Endothelial cell of umbilical vein (primary cell): ENCODE data around the gene PRH1. TPM values are rescaled to one million over a fixed set of nuclear protein-coding genes. Genes with fewer than 3 reads are reported as not detected.

Source experiments
- BruUV-seq: library from RNA; stranded (reverse); fragments of 400-500 nt; replicated peaks from 2 replicates; lab custom pipeline; 2021; lab: Mats Ljungman, UMichigan
- CTCF ChIA-PET: fragments of 300-600, 350-600 bp; sonication (Branson Sonifier 250); formaldehyde crosslinking; loops from one replicate; lab custom pipeline; 2021; ENCODE audit warnings: antibody characterized with exemption, inconsistent platforms; lab: Charles Lee
- POLR2A ChIA-PET: fragments of 300-600, 350-600 bp; sonication (Branson Sonifier 250); formaldehyde crosslinking; loops from one replicate; lab custom pipeline; 2021; ENCODE audit warnings: antibody characterized with exemption, inconsistent platforms; lab: Charles Lee
- DNase-seq: peaks from one replicate; pipeline ENCODE4 v3.0.0-alpha.2; 2011; ENCODE audit warnings: low read depth, low spot score
- FAIRE-seq: peaks from 2 replicates; lab custom pipeline; 2011; peaks lifted over from hg19 to GRCh38; lab: Jason Lieb, UNC
- H2AFZ ChIP-seq: 2 replicates; pipeline ENCODE4 v1.6.0; 2012; ENCODE audit warnings: low read depth, low read length, control low read depth, inconsistent platforms
- H3K27ac ChIP-seq: 2 replicates; pipeline ENCODE4 v1.5.1; 2011; ENCODE audit warnings: low read depth, mild to moderate bottlenecking, control low read depth, low read length, moderate library complexity; ENCODE audit not compliant: insufficient read depth
- H3K27me3 ChIP-seq, 2 experiments: 2 replicates each; pipeline versions ENCODE4 v1.6.0 to v1.6.1; 2011; ENCODE audit warnings: low read length in 2 of 2, mixed read lengths in 1 of 2; ENCODE audit not compliant: control insufficient read depth in 2 of 2, insufficient read depth in 2 of 2
- H3K36me3 ChIP-seq, 2 experiments: 2 replicates in 1 of 2; 3 replicates in 1 of 2; pipeline ENCODE4 v1.5.1; 2011; ENCODE audit warnings: low read length in 2 of 2, mild to moderate bottlenecking in 1 of 2, moderate library complexity in 1 of 2; ENCODE audit not compliant: control insufficient read depth in 2 of 2, insufficient read depth in 2 of 2; ENCODE audit errors: extremely low read depth in 1 of 2
- H3K4me1 ChIP-seq: 3 replicates; pipeline ENCODE4 v1.5.1; 2011; ENCODE audit warnings: mild to moderate bottlenecking, low read length; ENCODE audit not compliant: control insufficient read depth, insufficient read depth; ENCODE audit errors: extremely low read depth
- H3K4me2 ChIP-seq: 2 replicates; pipeline ENCODE4 v1.6.1; 2011; ENCODE audit warnings: low read length, control low read depth, mixed read lengths; ENCODE audit not compliant: insufficient read depth
- H3K4me3 ChIP-seq, 3 experiments: fragments of 200-600 bp in 1 of 3; sonication (generic), shearing (Covaris generic) in 1 of 3; replicated peaks in 1 of 3; 2 replicates each; pipeline ENCODE4 v1.5.1; 2011 to 2016; ENCODE audit warnings: control low read depth in 3 of 3, low read length in 3 of 3, mild to moderate bottlenecking in 2 of 3, inconsistent platforms in 1 of 3, low read depth in 1 of 3, moderate library complexity in 1 of 3; ENCODE audit not compliant: insufficient read depth in 1 of 3
- H3K79me2 ChIP-seq: 2 replicates; pipeline ENCODE4 v1.6.0; 2012; ENCODE audit warnings: low read length, inconsistent platforms; ENCODE audit not compliant: control insufficient read depth, insufficient read depth
- H3K9ac ChIP-seq: replicated peaks from 2 replicates; pipeline ENCODE3; 2011; ENCODE audit warnings: low read length, control low read depth; ENCODE audit not compliant: insufficient read depth; ENCODE audit errors: extremely low read depth
- H3K9me1 ChIP-seq: replicated peaks from 3 replicates; pipeline ENCODE4 v1.6.0; 2011; ENCODE audit warnings: mild to moderate bottlenecking, low read length; ENCODE audit not compliant: control insufficient read depth, insufficient read depth; ENCODE audit errors: extremely low read depth
- H3K9me3 ChIP-seq: replicated peaks from 2 replicates; pipeline ENCODE4 v1.5.1; 2012; ENCODE audit warnings: low read length, inconsistent platforms; ENCODE audit not compliant: control insufficient read depth, insufficient read depth
- H4K20me1 ChIP-seq: replicated peaks from 2 replicates; pipeline ENCODE3; 2011; ENCODE audit warnings: mild to moderate bottlenecking, low read length; ENCODE audit not compliant: control insufficient read depth, insufficient read depth; ENCODE audit errors: extremely low read depth
- EZH2 ChIP-seq: IDR thresholded peaks from 2 replicates; pipeline ENCODE4 v1.6.1; 2012; ENCODE audit warnings: borderline replicate concordance, low read depth, mild to moderate bottlenecking, moderate library complexity, low read length, inconsistent platforms; ENCODE audit not compliant: severe bottlenecking
- FOS ChIP-seq: IDR thresholded peaks from 2 replicates; pipeline ENCODE4 v1.6.1; 2011; ENCODE audit warnings: mild to moderate bottlenecking, low read length, moderate library complexity, borderline replicate concordance; ENCODE audit not compliant: insufficient read depth
- GATA2 ChIP-seq: IDR thresholded peaks from 2 replicates; pipeline ENCODE4 v1.7.0; 2011; ENCODE audit warnings: low read depth, mild to moderate bottlenecking, moderate library complexity, mixed read lengths, low read length; ENCODE audit not compliant: insufficient read length, insufficient read depth
- JUN ChIP-seq: IDR thresholded peaks from 2 replicates; pipeline ENCODE4 v1.6.1; 2011; ENCODE audit warnings: borderline replicate concordance, low read depth; ENCODE audit not compliant: insufficient read length, insufficient read depth
- MYC ChIP-seq: IDR thresholded peaks from one replicate; pipeline ENCODE4 v1.6.1; 2011; ENCODE audit warnings: mild to moderate bottlenecking, low read depth, low read length
- POLR2A ChIP-seq: IDR thresholded peaks from 2 replicates; pipeline ENCODE4 v1.6.1; 2012; ENCODE audit warnings: low read depth, mild to moderate bottlenecking, control low read depth, low read length
- POLR2AphosphoS5 ChIP-seq: IDR thresholded peaks from 2 replicates; pipeline ENCODE4 v1.6.1; 2012; ENCODE audit warnings: low read depth, mild to moderate bottlenecking, control low read depth, low read length, moderate library complexity; ENCODE audit not compliant: insufficient read depth
- dilution Hi-C: fragments of 300-500 bp; cut with MboI; formaldehyde crosslinking; loops from one replicate; pipeline ENCODE4 v1.15.0; 2019; ENCODE audit warnings: low sequenced_read_pairs; ENCODE audit not compliant: extremely low pct_ligation_motif_present
- intact Hi-C: fragments of 100-400 bp; cut with micrococcal nuclease; formaldehyde crosslinking; loops from one replicate; pipeline ENCODE4 v1.10.0; 2022
- polyA plus RNA-seq, 4 experiments: library from polyadenylated mRNA; depleted of rRNA in 3 of 4; stranded (reverse) in 3 of 4; unstranded in 1 of 4; fragments of >200 nt; gene quantifications; 2 replicates each; pipeline versions ENCODE4 v1.2.1 to v1.2.3, GENCODE V29; 2011 to 2012; ENCODE audit warnings: missing spikeins in 1 of 4
- total RNA-seq: library from RNA; stranded (reverse); gene quantifications from 2 replicates; pipeline ENCODE4 v1.2.3, GENCODE V29; 2021
- TF ChIP-seq, protein P1 (sequence below): IDR thresholded peaks from 2 replicates; pipeline ENCODE4 v1.6.1; 2011; ENCODE audit not compliant: insufficient read depth, insufficient read length
- TF ChIP-seq, protein P2 (sequence below), 2 donors: IDR thresholded peaks; 1 replicate in 1 of 2; 2 replicates in 1 of 2; pipeline ENCODE4 v1.5.1; 2011; ENCODE audit warnings: low read length in 2 of 2, mild to moderate bottlenecking in 2 of 2, moderate library complexity in 2 of 2, control low read depth in 1 of 2, inconsistent platforms in 1 of 2, low read depth in 1 of 2; ENCODE audit not compliant: insufficient read depth in 1 of 2; ENCODE audit errors: extremely low read depth in 1 of 2

The PRH1 gene
- total and polyA plus RNA-seq, 2 donors (not counting 3 experiments of a cell fraction or from before 2014, with no cell fraction given): 2.3 to 16.2 TPM

DNA sequence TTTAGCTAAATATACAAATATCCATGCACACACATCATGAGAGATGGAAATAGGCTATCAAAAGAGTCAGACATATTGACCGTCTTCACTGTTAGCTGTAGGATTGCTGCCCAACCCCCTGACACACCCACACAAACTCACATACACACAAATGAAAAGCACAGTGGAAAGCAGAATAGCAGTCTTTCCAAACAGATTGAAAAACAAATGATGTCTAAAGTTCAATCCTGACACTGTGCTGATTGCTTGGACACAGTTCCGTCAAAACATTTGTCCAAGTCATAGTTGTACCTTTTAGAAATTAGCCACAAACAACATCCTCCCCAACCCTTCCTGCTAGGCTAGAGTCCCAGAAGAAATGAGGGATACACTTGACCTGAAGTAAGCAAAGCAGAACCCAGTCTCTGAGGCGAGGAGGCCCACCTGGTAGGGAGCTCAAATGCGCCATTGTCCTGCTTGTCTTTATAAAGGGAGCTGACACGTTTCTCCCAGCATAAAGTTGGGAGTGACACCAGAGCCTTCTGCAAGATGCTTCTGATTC, 44.8 kb upstream of the PRH1 start, which contains the start of gene PRH2:
TSS of gene PRH2 (plus strand) at position 491 of the 541 bp plus-strand sequence. CDS start at position 529, 38 bp downstream.
- Histone ChIP-seq H3K9ac (no peak within 1 kb of the TSS), H3K9me1 (no peaks in the 10 kb centered on the region), H3K9me3 (no peaks in the 10 kb centered on the region), H3K4me3 (no peak within 1 kb of the TSS), H3K4me2 (no peak within 1 kb of the TSS), H3K79me2 (no peaks in the 10 kb centered on the region), H4K20me1 (no peaks in the 10 kb centered on the region), H3K27ac (no peak within 1 kb of the TSS), H3K4me1 (no peaks in the 10 kb centered on the region), H3K36me3 (no peaks in the 10 kb centered on the region), H3K27me3 (no peaks in the 10 kb centered on the region), H2AFZ (no peak within 1 kb of the TSS)
- dilution Hi-C loops: no loop called here
- BruUV-seq: no TSS peak
- CTCF ChIA-PET: no interaction called here
- POLR2A ChIA-PET: no interaction called here
- FAIRE-seq (no peak), DNase-seq (no peak)
- TF ChIP-seq, protein P1, sequence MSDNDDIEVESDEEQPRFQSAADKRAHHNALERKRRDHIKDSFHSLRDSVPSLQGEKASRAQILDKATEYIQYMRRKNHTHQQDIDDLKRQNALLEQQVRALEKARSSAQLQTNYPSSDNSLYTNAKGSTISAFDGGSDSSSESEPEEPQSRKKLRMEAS: no peak
- no peak for TF ChIP-seq FOS
- no peak for TF ChIP-seq POLR2A
- TF ChIP-seq JUN: no peak
- no peak for TF ChIP-seq POLR2AphosphoS5
- TF ChIP-seq, protein P2, sequence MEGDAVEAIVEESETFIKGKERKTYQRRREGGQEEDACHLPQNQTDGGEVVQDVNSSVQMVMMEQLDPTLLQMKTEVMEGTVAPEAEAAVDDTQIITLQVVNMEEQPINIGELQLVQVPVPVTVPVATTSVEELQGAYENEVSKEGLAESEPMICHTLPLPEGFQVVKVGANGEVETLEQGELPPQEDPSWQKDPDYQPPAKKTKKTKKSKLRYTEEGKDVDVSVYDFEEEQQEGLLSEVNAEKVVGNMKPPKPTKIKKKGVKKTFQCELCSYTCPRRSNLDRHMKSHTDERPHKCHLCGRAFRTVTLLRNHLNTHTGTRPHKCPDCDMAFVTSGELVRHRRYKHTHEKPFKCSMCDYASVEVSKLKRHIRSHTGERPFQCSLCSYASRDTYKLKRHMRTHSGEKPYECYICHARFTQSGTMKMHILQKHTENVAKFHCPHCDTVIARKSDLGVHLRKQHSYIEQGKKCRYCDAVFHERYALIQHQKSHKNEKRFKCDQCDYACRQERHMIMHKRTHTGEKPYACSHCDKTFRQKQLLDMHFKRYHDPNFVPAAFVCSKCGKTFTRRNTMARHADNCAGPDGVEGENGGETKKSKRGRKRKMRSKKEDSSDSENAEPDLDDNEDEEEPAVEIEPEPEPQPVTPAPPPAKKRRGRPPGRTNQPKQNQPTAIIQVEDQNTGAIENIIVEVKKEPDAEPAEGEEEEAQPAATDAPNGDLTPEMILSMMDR (IDR thresholded peaks at IDR 0.05; ENCODE audit: extremely low read depth in 1 of 2, insufficient read depth in 1 of 2, low read depth in 1 of 2, low read length in 2 of 2): no peak
- TF ChIP-seq EZH2: no peak
- TF ChIP-seq MYC: no peak
- no peak for TF ChIP-seq GATA2
- intact Hi-C loops: no loop called here
